OCI-LY1 (cell line): ENCODE measurements around the gene GMCL2.

Source experiments
- CTCF ChIP-seq: fragments of 200-600 bp; sonication (generic), shearing (Covaris generic); IDR thresholded peaks from 2 replicates; pipeline ENCODE4 v1.5.1; 2017; ENCODE audit warnings: mild to moderate bottlenecking, antibody characterized with exemption, low read length, moderate library complexity, mixed read lengths
- EZH2 ChIP-seq: fragments of 200-600 bp; sonication (generic), shearing (Covaris generic); IDR thresholded peaks from 2 replicates; pipeline ENCODE4 v1.8.0; 2017; ENCODE audit warnings: borderline replicate concordance, mixed run types, mild to moderate bottlenecking, antibody characterized with exemption, low read length, moderate library complexity, mixed read lengths

- TF ChIP-seq CTCF (no peak), EZH2 (no peak)
Observed at GRCh38 chr5:178216779-178217178, 29.6 kb upstream of the GMCL2 start.
